ENCODE measurements around the gene ADAMTS17. TPM values are rescaled to one million over a fixed set of nuclear protein-coding genes. Genes with fewer than 3 reads are reported as not detected.

Gene ADAMTS17
- total RNA-seq, 1 donor from 2014 or later: 2.3 TPM

GRCh38 chr15:100308608-100309007 is 33.2 kb downstream of the ADAMTS17 start:
- no peak overlapping the region for H3K4me3 ChIP-seq (ENCODE audit: low read depth, low read length)
- no peak for TF ChIP-seq CTCF (IDR thresholded peaks at IDR 0.05; ENCODE audit: insufficient read depth, low read length, poor library complexity, severe bottlenecking)
- no peaks in the 10 kb centered on the region for H3K36me3 ChIP-seq (ENCODE audit: control insufficient read depth, insufficient read depth, low read length)
- no peak for DNase-seq (ENCODE audit: low read depth)
- no peaks in the 10 kb centered on the region for H3K27me3 ChIP-seq (ENCODE audit: control insufficient read depth, insufficient read depth, low read length)

- H3K27me3 ChIP-seq (ENCODE audit: control insufficient read depth, insufficient read depth, low read length): no peaks in the 10 kb centered on the region
- DNase-seq (ENCODE audit: low read depth): no peak
- no peaks in the 10 kb centered on the region for H3K36me3 ChIP-seq (ENCODE audit: control insufficient read depth, insufficient read depth, low read length)
- no peak overlapping the region for H3K4me3 ChIP-seq (ENCODE audit: low read depth, low read length)
- no peak for TF ChIP-seq CTCF (IDR thresholded peaks at IDR 0.05; ENCODE audit: insufficient read depth, low read length, poor library complexity, severe bottlenecking)
Measured at GRCh38 chr15:100308213-100308600, 33.6 kb downstream of the ADAMTS17 start.

GRCh38 chr15:100307241-100308212 is 34.2 kb downstream of the ADAMTS17 start:
- no peaks in the 10 kb centered on the region for H3K36me3 ChIP-seq (ENCODE audit: control insufficient read depth, insufficient read depth, low read length)
- no peaks in the 10 kb centered on the region for H3K27me3 ChIP-seq (ENCODE audit: control insufficient read depth, insufficient read depth, low read length)
- no peak for TF ChIP-seq CTCF (IDR thresholded peaks at IDR 0.05; ENCODE audit: insufficient read depth, low read length, poor library complexity, severe bottlenecking)
- no peak for DNase-seq (ENCODE audit: low read depth)
- H3K4me3 ChIP-seq (ENCODE audit: low read depth, low read length): no peak overlapping the region

GRCh38 chr15:100306098-100306497 is 35.7 kb downstream of the ADAMTS17 start:
- no peaks in the 10 kb centered on the region for H3K36me3 ChIP-seq (ENCODE audit: control insufficient read depth, insufficient read depth, low read length)
- no peak for DNase-seq (ENCODE audit: low read depth)
- TF ChIP-seq CTCF (IDR thresholded peaks at IDR 0.05; ENCODE audit: insufficient read depth, low read length, poor library complexity, severe bottlenecking): no peak

GRCh38 chr15:100301910-100302431 is 39.8 kb downstream of the ADAMTS17 start:
- no peaks in the 10 kb centered on the region for H3K27me3 ChIP-seq (ENCODE audit: control insufficient read depth, insufficient read depth, low read length)
- TF ChIP-seq CTCF (IDR thresholded peaks at IDR 0.05; ENCODE audit: insufficient read depth, low read length, poor library complexity, severe bottlenecking): no peak
- no peaks in the 10 kb centered on the region for H3K36me3 ChIP-seq (ENCODE audit: control insufficient read depth, insufficient read depth, low read length)
- no peak for DNase-seq (ENCODE audit: low read depth)
- H3K4me3 ChIP-seq (ENCODE audit: low read depth, low read length): no peak overlapping the region

More at GRCh38 chr15:100306098-100306497, 35.7 kb downstream of the ADAMTS17 start:
- H3K27me3 ChIP-seq (ENCODE audit: control insufficient read depth, insufficient read depth, low read length): no peaks in the 10 kb centered on the region
- no peak overlapping the region for H3K4me3 ChIP-seq (ENCODE audit: low read depth, low read length)
